GM21528 (cell line): Measurements from ENCODE around the gene EMSY.
A peak's percentile ranks its signal among the peaks of the same experiment; 100 is the strongest.
"Not testable (repeated sequence)": the region's sequence is repeated elsewhere in the genome, so short reads cannot be mapped to it uniquely, and the experiment has no call there.

ENCODE experiments used
- ATAC-seq: cut with Tn5 transposase; IDR thresholded peaks from one replicate; pipeline ENCODE4 v1.9.1; 2021; ENCODE audit warnings: mild to moderate bottlenecking, moderate library complexity; ENCODE audit not compliant: unreplicated experiment, low FRiP score

The EMSY gene, protein sequence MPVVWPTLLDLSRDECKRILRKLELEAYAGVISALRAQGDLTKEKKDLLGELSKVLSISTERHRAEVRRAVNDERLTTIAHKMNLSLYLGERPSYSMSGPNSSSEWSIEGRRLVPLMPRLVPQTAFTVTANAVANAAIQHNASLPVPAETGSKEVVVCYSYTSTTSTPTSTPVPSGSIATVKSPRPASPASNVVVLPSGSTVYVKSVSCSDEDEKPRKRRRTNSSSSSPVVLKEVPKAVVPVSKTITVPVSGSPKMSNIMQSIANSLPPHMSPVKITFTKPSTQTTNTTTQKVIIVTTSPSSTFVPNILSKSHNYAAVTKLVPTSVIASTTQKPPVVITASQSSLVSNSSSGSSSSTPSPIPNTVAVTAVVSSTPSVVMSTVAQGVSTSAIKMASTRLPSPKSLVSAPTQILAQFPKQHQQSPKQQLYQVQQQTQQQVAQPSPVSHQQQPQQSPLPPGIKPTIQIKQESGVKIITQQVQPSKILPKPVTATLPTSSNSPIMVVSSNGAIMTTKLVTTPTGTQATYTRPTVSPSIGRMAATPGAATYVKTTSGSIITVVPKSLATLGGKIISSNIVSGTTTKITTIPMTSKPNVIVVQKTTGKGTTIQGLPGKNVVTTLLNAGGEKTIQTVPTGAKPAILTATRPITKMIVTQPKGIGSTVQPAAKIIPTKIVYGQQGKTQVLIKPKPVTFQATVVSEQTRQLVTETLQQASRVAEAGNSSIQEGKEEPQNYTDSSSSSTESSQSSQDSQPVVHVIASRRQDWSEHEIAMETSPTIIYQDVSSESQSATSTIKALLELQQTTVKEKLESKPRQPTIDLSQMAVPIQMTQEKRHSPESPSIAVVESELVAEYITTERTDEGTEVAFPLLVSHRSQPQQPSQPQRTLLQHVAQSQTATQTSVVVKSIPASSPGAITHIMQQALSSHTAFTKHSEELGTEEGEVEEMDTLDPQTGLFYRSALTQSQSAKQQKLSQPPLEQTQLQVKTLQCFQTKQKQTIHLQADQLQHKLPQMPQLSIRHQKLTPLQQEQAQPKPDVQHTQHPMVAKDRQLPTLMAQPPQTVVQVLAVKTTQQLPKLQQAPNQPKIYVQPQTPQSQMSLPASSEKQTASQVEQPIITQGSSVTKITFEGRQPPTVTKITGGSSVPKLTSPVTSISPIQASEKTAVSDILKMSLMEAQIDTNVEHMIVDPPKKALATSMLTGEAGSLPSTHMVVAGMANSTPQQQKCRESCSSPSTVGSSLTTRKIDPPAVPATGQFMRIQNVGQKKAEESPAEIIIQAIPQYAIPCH (N-terminal part only)

DNA sequence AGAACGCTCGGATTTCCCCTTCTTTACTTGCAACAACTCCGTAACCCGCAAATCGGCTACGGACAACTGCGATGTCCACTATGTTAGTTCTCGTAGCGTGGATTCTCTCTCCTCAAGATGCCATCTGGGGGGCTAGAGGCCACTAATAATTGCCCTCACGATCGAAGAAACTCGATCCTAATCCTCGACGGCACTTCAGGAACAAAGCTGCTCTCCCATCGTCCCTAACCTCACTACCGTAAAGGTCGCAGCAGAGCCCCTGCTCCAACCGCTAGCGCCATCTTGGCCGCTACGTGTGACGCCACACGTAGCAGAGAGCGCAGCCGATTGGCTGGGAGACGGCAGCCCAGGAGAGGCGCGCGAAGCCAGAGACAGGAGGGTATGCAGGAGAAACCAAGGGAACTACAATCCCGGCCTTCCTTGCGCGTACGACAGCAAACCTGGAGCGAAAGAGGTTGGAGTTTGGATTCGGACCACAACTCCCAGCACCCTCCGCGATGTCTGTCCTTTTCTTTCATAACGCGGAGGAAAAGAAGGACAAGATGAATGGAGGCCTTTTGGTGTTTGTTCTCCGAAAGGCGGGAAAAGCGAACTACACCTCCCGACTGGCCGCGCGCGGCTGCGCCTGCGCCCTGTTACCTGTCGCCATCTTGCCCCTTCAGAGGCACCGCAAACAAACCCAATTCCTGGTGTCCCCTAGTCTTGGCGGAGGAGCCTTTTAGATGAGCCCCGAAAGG is at the start of gene EMSY:
Gene EMSY, plus strand, starts transcription at position 635 of the 737 bp plus-strand sequence. CDS start 1,921 bp downstream, outside the sequence.
- ATAC-seq: peak; percentile 95

DNA sequence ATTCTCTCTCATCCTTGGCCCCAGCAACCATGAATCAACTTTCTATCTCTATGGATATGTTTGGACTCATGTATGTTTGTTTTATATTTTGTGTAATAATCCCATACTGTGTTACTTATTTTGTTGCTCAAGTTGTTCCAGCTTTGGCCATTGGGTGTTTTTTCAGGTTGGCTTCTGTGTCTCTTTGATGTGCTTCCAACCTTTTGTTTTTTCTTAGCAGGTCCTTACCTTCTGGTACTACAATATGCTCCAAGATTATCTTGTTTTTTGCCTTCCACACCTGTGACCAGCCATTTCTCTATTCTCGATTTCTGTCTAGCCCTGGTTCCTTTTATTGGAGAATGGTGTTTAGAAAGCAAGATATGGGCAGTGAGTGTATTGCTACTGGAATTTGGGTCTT is 49.5 kb upstream of the EMSY start:
- no peak for ATAC-seq

DNA sequence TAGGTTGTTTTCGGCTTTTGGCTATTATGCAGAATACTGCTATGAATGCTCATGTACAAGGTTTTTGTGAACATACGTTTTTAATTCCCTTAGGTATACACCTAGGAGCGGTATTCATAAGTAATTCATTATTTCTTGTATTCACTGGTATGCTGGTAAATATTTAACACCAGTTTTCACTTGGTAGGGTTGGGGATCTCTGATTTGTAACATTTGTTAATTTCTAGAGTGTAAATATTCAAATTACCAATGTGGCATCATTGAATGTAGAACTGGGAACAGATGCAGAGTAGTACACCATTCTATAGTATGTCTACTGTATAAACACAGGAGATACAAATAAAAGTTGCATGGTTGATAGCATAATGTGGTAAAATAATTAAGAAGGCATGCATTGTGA is 47.4 kb upstream of the EMSY start:
- no peak for ATAC-seq

DNA sequence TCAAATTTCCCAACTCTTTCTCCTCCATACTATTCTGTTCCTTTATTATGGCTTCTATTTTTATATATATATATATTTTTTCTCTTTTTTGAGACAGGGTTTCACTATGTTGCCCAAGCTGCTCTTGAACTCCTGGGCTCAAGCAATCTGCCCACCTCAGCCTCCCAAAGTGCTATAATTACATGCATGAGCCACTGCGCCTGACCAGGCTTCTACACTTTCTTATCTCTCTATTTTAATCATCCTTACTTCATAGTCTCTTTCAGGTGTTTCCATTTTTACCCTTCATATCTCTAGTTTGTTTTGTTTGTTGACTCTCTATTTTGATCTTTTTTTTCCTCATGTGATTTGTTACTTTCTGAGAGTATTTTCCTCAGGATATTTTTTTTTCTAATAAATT is 43.9 kb upstream of the EMSY start:
- no peak for ATAC-seq

DNA sequence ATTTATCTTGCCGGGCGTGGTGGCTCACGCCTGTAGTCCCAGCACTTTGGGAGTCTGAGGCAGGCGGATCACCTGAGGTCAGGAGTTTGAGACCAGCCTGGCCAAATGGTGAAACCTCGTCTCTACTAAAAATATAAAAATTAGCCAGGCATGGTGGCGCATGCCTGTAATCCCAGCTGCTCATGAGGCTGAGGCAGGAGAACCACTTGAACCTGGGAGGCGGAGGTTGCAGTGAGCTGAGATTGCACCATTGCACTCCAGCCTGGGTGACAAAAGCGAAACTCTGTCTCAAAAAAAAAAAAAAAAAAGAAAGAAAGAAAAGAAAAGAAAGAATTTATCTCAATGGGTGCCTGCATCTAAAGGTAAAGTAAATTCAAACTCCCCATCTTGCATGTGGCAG is 43.3 kb upstream of the EMSY start:
- ATAC-seq: not testable (repeated sequence)

DNA sequence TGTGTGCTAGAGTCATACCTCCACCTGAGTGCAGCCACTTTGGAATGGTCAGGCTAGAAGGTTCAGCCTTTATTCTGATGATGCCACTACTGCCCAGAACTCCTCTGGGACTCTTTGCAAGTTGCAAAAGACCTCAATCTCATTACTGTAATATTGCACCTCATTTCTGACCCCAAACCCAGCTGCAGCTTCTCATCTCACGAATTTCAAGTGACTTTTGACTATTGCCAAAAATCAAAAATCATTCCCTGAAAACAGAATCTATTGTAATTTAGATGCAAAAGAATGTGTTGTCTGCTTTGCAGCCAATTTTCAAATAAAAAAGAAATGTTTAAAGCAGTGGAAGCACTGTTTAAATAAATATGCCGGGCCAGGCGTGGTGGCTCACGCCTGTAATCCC is 38.5 kb upstream of the EMSY start:
- ATAC-seq: no peak

DNA sequence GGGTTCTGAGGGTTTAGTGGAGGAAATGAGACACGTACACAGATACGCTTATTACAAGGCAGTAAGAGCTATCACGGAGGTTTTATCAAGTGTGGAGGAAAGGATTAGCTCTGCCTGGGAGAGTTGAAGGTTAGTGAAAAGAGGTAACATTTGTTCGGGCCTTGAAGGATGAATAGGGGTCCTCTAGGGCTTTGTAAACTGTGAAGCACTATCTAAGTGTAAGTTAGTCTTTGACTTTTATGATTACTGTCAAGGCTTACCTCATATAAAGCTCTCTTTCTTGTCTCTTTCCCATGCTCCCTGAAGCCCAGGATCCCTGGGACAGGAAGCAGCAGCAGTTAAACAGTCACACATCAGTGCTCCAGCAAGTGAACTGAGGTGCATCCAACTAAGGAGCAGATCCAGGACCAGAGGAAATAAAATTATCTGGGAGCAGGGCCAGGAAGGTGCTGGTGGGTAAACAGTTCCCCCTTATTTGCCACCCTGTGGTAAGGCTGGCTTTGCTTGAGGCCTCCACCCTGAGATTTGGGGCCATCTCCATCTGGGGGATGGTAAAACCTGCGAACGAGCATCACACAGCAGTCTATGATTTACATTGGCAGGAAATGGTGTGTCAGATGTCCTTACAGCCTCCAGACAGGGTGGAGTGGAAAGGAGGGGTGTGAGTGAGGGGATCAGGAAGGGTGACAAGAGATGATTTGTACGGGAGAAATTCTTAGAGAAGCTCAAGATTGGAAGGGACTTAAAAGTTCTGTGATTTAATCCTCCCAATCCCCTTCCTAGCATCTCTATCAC is 36.5 kb upstream of the EMSY start:
- no peak for ATAC-seq

DNA sequence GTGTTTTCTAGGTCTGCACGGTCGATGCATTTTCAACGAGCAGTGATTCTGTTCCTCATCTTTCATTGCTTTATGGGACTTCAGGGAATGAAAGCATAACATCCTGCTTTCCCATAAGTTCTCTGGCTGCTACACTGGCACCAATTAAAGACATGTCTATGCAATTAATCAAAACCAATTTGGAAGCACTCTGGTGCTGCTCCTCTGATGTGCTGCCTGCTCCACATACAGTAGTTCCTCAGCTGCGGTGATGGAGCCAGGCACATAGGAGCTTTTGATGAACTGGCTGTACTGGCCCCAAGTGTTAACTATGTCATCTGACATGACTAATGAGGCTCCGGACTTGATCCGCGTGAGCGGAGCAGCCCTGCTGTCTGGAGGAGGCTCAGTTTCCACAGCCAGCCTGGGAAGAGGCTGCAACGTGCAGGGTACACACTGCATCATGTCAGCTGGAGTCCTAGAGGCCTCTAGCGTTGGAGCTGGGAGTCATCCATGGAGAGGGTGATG is 33.9 kb upstream of the EMSY start:
- ATAC-seq: no peak

DNA sequence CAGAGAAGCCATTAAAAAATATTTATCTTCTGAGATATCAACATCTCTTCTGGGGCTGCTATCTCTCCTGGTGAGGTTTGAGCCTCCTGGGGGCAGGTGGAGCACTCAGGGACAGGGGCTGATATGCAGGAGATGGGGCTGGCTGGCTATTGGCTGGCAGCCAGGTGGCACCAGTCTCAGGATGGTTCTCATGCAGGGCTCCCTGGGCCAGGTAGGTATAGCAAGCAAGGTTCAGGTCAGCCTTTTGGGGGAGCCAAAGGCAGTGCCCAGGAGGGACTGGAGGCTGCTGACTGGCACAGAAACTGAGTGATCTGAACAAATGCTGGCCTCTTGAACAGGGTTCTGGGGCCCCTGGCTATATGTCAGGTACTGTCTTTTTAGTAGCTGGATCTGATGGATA is 29.7 kb upstream of the EMSY start:
- no peak for ATAC-seq

DNA sequence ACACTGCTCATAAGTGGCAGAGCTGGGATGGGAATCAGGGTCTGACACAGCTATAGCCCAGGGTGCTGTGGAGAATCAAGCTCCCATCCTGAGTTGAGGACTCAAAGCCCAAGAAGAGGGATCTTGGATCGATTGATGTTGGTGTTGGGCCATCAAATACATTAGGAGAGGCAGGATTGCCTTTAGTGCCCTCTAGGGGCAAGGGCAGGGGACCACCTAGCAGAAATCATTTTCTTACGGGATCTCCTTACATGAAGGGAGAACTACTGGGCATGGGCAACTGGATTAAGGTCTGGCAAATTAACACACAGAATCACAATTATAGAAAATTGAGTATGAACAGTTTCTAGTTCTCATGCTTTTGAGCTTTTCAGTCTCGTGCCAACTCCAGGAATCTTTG is 24.9 kb upstream of the EMSY start:
- ATAC-seq: no peak

DNA sequence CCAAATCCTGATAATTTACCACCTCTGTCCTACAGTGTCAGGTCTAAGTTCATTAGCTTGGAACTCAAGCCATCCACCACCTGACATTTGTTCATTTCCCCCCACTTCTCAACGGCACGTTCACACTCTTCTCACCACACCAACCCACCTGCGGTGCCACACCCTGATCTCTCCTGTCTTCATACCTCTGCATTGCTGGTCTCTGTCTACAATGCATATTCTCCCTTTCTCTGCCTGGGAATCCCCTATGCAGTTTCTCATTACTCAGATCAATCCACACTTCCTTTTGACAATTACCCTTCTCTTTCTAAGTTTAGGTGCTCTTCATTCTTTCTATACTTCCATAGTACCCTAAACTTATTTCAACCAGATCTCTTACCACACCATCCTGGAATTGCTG is 20.4 kb upstream of the EMSY start:
- ATAC-seq: no peak

DNA sequence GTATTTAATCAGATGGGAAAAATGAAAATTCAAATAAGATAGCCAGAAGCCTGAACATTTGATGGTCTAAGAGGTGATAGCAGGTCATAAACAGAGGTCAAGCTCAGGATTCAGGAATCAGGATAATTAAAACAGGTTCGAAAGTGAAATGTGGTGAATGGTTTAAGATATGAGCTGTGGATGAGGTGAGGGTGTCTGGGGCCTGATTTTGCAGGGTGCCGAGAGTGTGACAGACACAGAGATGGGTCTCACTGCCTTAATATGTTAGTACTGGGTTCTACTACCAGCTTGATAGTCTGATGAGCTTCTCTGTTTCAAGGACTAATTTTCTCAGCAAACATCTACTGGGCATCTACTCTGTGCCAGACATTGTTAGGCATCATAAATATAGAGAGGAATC is 19.9 kb upstream of the EMSY start:
- ATAC-seq: no peak

DNA sequence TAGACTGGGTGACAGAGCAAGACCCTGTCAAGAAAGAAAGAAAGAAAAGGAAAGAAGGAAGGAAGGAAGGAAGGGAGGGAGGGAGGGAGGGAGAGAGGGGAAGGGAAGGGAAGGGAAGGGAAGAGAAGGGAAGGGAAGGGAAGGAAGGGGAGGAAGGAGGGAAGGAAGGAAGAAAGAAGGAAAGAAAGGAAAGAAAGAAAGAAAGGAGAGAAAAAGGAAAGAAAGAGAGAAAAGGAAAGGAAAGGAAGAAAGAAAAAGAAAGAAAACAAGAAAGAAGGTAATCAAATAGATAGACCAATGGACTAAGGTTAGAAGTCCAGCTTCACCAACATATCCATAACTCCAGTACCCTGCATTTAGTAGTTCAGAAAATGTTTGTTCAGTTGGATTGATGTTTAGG is 18.2 kb upstream of the EMSY start:
- ATAC-seq: no peak

DNA sequence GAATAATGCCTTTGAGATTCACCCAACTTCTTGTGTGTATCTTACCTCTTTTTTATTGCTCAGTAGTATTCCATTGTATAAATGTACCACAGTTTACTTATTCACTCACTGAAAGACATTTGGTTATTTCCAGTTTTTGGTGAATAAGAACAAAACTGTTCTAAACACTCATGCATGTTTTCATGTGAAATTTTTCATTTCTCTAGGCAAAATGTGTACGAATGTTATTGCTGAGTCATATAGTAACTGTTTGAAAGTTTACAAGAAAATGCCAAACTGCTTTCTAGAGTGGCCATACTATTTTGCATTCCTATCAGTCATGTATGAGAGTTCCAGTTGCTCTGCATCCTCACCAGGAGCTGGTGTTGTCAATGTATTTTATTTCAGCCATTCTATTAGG is 8.8 kb upstream of the EMSY start:
- ATAC-seq: no peak

DNA sequence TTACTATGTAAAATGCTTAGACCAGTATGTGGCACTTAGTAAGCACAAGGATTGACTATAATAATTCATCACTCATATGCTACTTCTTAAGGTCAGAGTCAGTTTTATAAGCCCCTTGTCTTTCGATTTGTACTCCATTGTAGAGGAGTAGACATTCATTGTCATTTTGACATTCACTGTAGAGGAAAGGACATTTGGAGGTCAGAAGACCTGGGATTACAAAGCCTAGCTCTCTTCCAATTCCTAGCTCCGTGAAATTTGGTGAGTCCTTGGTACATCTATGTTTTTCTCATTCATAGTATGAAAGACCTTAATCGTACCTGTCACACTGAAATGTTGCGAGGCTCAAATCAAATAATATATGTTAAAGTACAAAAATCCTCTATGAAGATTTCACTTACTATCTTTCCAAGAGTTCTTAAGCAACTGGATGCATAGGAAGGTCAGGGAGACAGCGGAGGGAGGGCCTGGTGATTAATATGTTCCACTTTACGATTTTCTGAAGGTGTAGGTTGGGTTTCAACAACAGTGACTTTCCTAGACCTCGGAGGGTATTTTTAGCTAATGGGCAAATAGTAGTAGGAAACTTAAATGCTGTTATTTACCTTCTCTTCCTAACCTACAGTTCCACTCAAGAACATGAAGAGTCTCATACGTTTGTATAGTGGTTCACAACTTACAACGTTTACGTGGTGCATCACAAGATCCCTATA is 1.4 kb upstream of the EMSY start:
- ATAC-seq: no peak

DNA sequence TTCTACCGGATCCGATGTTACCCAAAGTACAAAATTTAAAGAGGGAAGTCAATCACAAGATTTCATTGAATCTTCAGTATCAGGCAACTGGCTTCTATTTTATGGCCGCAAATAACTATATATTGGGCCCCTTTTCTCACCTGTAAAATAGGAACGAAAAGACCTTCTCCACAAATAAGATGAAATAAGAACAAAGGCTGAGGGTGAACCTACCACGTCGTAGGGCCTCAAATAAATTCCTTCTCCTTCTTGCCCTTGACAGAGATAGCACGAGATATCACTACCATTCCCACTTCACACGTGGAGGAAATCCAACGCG is 794 bp upstream of the EMSY start:
- no peak for ATAC-seq

DNA sequence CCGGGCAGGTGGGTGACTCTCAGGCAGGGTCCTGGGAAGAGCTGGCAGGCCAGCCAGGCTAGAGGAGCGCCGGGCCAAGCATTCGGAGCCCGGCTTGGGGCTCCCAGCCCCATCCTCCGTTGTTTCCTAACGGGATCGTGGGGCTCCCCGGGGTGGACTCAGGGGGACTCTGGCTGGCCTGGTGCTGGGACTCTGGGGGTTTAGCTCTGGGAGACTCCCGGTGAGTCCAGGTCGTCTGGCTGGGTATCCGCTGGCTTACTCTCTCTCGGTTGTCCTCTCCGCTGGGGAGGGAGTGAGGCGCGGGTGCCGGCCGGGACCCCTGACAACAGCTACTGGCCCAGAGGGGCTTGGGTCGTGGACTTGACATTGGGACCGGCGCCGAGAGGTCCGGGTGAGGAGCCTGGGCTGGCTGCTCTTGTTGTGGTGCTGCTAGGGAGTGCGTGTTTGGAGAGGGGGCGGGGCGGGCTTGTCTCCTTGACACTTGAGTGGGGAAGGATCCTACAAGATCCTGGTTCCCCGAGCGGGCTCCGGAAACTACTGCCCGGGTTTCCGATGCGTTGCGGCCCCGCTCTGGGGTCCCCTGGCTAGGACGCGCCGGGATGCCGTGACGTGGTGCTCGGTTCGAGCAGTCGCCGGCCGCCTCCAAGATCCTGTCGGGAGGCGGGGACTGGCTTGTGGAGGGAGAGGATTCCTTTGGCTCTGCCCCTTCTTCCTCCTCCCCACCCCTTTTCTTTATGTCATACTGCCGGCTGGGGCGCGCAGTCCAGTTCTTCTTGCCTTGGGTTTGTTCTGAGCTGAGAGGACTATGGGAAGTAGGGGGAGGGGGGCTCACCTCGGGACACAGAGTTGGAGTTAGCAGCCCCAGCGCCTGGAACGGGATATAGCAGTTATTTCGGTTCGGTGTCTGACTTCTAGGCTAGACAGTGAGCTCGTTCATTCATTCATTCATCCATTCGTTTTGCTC is 585 bp downstream of the EMSY start:
- ATAC-seq: peak; percentile 34

DNA sequence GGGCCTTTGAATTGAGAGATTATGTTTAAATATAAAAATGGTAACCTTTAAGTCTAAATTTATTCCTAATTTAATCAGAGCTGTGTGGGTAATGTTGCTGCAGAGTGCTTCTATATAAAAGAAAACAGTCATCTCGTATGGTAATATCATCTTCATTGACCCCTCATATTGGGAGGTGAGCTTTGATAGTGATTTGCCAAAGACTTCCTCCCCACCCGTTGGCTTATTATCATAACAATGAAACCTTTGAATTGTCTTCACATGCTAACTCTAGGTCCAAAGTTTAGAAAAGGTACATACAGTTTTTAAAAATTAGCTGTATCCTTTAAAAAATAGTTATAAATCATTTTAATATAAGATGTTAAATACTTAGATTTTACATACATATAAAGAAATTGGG is 3.7 kb downstream of the EMSY start:
- ATAC-seq: no peak
